B cell (primary cell): ENCODE measurements around the gene FAM162A. TPM values are rescaled to one million over a fixed set of nuclear protein-coding genes. Genes with fewer than 3 reads are reported as not detected.

Source experiments
- ATAC-seq: fragments of 200-7000 bp; cut with Tn5 transposase; one replicate; pipeline ENCODE4 v1.10.0; 2021; ENCODE audit warnings: low read depth, mild to moderate bottlenecking, moderate number of reproducible peaks, moderate library complexity
- CTCF ChIA-PET: fragments of 350-600 bp; sonication (Branson Sonifier 250); formaldehyde crosslinking; loops from one replicate; lab custom pipeline; 2021; ENCODE audit warnings: antibody characterized with exemption, inconsistent platforms; lab: Charles Lee
- POLR2A ChIA-PET: fragments of 350-600 bp; sonication (Branson Sonifier 250); formaldehyde crosslinking; loops from one replicate; lab custom pipeline; 2021; ENCODE audit warnings: antibody characterized with exemption; lab: Charles Lee
- DNase-seq: peaks from one replicate; pipeline ENCODE4 v3.0.0; 2013
- H2AFZ ChIP-seq: 2 replicates; pipeline ENCODE4 v1.6.1; 2012; ENCODE audit warnings: mild to moderate bottlenecking, low read depth, low read length; ENCODE audit not compliant: insufficient read depth, poor library complexity, severe bottlenecking
- H3K27ac ChIP-seq, 2 donors: 1 replicate in 1 of 2; 2 replicates in 1 of 2; pipeline ENCODE4 v1.5.1; 2012 to 2013; ENCODE audit warnings: low read length in 2 of 2, mild to moderate bottlenecking in 2 of 2, moderate library complexity in 1 of 2
- H3K27me3 ChIP-seq, 4 experiments: fragments of 200-600 bp in 1 of 4; sonication (generic) in 1 of 4; replicated peaks in 1 of 4; 1 replicate in 2 of 4; 2 replicates in 2 of 4; pipeline versions ENCODE4 v1.6.1 to v1.7.0; 2013 to 2016; ENCODE audit warnings: low read length in 3 of 4, mild to moderate bottlenecking in 2 of 4, mixed read lengths in 1 of 4, moderate library complexity in 1 of 4; ENCODE audit not compliant: insufficient read depth in 4 of 4, control insufficient read depth in 3 of 4; ENCODE audit errors: control extremely low read depth in 1 of 4
- H3K36me3 ChIP-seq, 2 experiments: replicated peaks in 1 of 2; 1 replicate in 1 of 2; 2 replicates in 1 of 2; pipeline versions ENCODE4 v1.6.1 to v1.7.1; 2013; ENCODE audit warnings: low read length in 1 of 2; ENCODE audit not compliant: insufficient read depth in 2 of 2, control insufficient read depth in 1 of 2; ENCODE audit errors: control extremely low read depth in 1 of 2, extremely low read depth in 1 of 2
- H3K4me1 ChIP-seq, 2 donors: fragments of 200-600 bp in 1 of 2; sonication (generic) in 1 of 2; 1 replicate in 1 of 2; 2 replicates in 1 of 2; pipeline versions ENCODE4 v1.5.1 to v1.6.1; 2013 to 2017; ENCODE audit warnings: low read length in 2 of 2; ENCODE audit not compliant: control insufficient read depth in 2 of 2, insufficient read depth in 2 of 2
- H3K4me2 ChIP-seq: replicated peaks from 2 replicates; pipeline ENCODE3; 2012; ENCODE audit warnings: mild to moderate bottlenecking, low read depth, low read length; ENCODE audit not compliant: poor library complexity, severe bottlenecking
- H3K4me3 ChIP-seq, 5 experiments: fragments of 200-600 bp in 1 of 5; sonication (generic) in 1 of 5; 1 replicate in 3 of 5; 2 replicates in 2 of 5; pipeline versions ENCODE4 v1.5.1 to v1.7.0; 2011 to 2016; ENCODE audit warnings: low read length in 4 of 5, mild to moderate bottlenecking in 4 of 5, low read depth in 2 of 5, control low read depth in 1 of 5, moderate library complexity in 1 of 5; ENCODE audit not compliant: insufficient read depth in 1 of 5; ENCODE audit errors: control extremely low read depth in 1 of 5, extremely low read depth in 1 of 5
- H3K79me2 ChIP-seq: fragments of 200-600 bp; sonication (generic); one replicate; pipeline ENCODE4 v1.6.0; 2016; ENCODE audit warnings: low read length; ENCODE audit not compliant: control insufficient read depth, insufficient read depth
- H3K9ac ChIP-seq: fragments of 200-600 bp; sonication (generic); 2 replicates; pipeline ENCODE4 v1.6.1; 2017; ENCODE audit warnings: mild to moderate bottlenecking, low read length, moderate library complexity
- H3K9me3 ChIP-seq, 3 donors: one replicate each; pipeline versions ENCODE4 v1.6.1 to v1.7.1; 2013; ENCODE audit warnings: low read length in 2 of 3; ENCODE audit not compliant: control insufficient read depth in 2 of 3, insufficient read depth in 1 of 3; ENCODE audit errors: control extremely low read depth in 1 of 3
- H4K20me1 ChIP-seq: 2 replicates; pipeline ENCODE4 v1.6.0; 2012; ENCODE audit warnings: mild to moderate bottlenecking, low read length; ENCODE audit not compliant: insufficient read depth, control insufficient read depth, poor library complexity, severe bottlenecking
- H3K27ac Mint-ChIP-seq: one replicate; pipeline ENCODE4 v1.8.0; 2021; ENCODE audit warnings: mixed read lengths
- H3K27me3 Mint-ChIP-seq: one replicate; pipeline ENCODE4 v1.8.0; 2021; ENCODE audit warnings: mixed read lengths
- H3K4me1 Mint-ChIP-seq: one replicate; pipeline ENCODE4 v1.8.0; 2021; ENCODE audit warnings: mixed read lengths
- H3K4me3 Mint-ChIP-seq: one replicate; pipeline ENCODE4 v1.8.0; 2021; ENCODE audit warnings: mixed read lengths
- H3K9me3 Mint-ChIP-seq: one replicate; pipeline ENCODE4 v1.8.0; 2022; ENCODE audit warnings: mixed read lengths; ENCODE audit not compliant: insufficient read depth
- CTCF ChIP-seq: fragments of 200-600 bp; IDR thresholded peaks from one replicate; pipeline ENCODE4 v1.8.0; 2022; ENCODE audit warnings: antibody characterized with exemption, mild to moderate bottlenecking
- EZH2 ChIP-seq: IDR thresholded peaks from 2 replicates; pipeline ENCODE4 v1.6.1; 2012; ENCODE audit warnings: borderline replicate concordance, low read depth, mild to moderate bottlenecking, moderate library complexity, low read length; ENCODE audit not compliant: insufficient read depth, poor library complexity, severe bottlenecking
- WGBS: methylation state at CpG from one replicate; pipeline ENCODE4 v1.1.5; 2013; ENCODE audit warnings: missing lambda C conversion rate; ENCODE audit not compliant: insufficient coverage; 5-methylcytosine and 5-hydroxymethylcytosine counted together
- intact Hi-C: fragments of 100-400 bp; cut with micrococcal nuclease; formaldehyde crosslinking; loops from one replicate; pipeline ENCODE4 v1.10.0; 2022
- polyA minus RNA-seq: library from RNA; depleted of rRNA, polyadenylated mRNA; stranded (reverse); fragments of >200 nt; gene quantifications from 2 replicates; pipeline ENCODE4 v1.2.3, GENCODE V29; 2012
- polyA plus RNA-seq: library from polyadenylated mRNA; depleted of rRNA; stranded (reverse); fragments of >200 nt; gene quantifications from 2 replicates; pipeline ENCODE4 v1.2.3, GENCODE V29; 2012
- total RNA-seq, 2 donors: library from RNA; stranded (reverse); fragments of 120-200 nt in 1 of 2; gene quantifications; 1 replicate in 1 of 2; 2 replicates in 1 of 2; pipeline versions ENCODE4 v1.2.3 to v1.2.4, GENCODE V29; 2013 to 2022

FAM162A gene
- total RNA-seq (13.9 and 17.5 TPM in 2 replicates), polyA plus RNA-seq (10.9 and 12.9 TPM in 2 replicates), polyA minus RNA-seq (6.9 and 11.1 TPM in 2 replicates)
- total RNA-seq (2013): 37.5 TPM

- Mint-ChIP-seq H3K27me3 (no peaks in the 10 kb centered on the region), H3K27ac (peak within 1 kb of the TSS; percentile 94), H3K4me3 (peak within 1 kb of the TSS; percentile 93), H3K9me3 (no peaks in the 10 kb centered on the region), H3K4me1 (peaks cover 37% of the 10 kb centered on the region)
- H3K4me2 ChIP-seq: peak within 1 kb of the TSS; percentile 86
- ChIA-PET POLR2A (interaction anchor here (0.6 to 2.2 kb wide), 7 partner anchors 9 to 700 kb away, joined by 3 to 25 read pairs (median 6); partner anchors contain the start of genes HSPBAP1, KPNA1 and WDR5B), CTCF (interaction anchor here (0.6 to 4.0 kb wide), 13 partner anchors 8 to 838 kb away, joined by 3 to 38 read pairs (median 4); partner anchors contain the start of genes POLQ and WDR5B)
- intact Hi-C loops: loop anchor here (1.0 to 5.0 kb wide), 9 partner anchors 32 to 1787 kb away; partner anchors contain the start of genes EAF2, GOLGB1, HCLS1 and IQCB1
- no peaks in the 10 kb centered on the region for H3K36me3 ChIP-seq
- DNase-seq (peak; percentile 96), ATAC-seq (peak; percentile 96)
- H2AFZ ChIP-seq: peak within 1 kb of the TSS; percentile 90
- peaks cover 11 to 15% of the 10 kb centered on the region in 2 donors for H3K4me1 ChIP-seq
- H3K4me3 ChIP-seq: peak within 1 kb of the TSS; percentile 75 to 95 (median 86)
- under 1% methylated on average over 45 of the region's 52 CpGs for WGBS
- peak within 1 kb of the TSS; percentile 80 for H3K9ac ChIP-seq
- H3K27ac ChIP-seq: peak within 1 kb of the TSS; percentile 82 to 83
- H3K27me3 ChIP-seq: no peaks in the 10 kb centered on the region
- TF ChIP-seq CTCF (peak; percentile 68), EZH2 (no peak)
- no peaks in the 10 kb centered on the region for H3K9me3 ChIP-seq
- H3K79me2 ChIP-seq: peaks cover 22% of the 10 kb centered on the region
- no peaks in the 10 kb centered on the region for H4K20me1 ChIP-seq
Measured at GRCh38 chr3:122383771-122384697, at the start of gene FAM162A. TSS of gene FAM162A (plus strand) at chr3:122384182. CDS start at chr3:122384266, 84 bp downstream.
